22Rv1 (cell line): Measurements from ENCODE around the gene ANO8.

Source experiments
- CTCF ChIP-seq: fragments of 450-650 bp; IDR thresholded peaks from 2 replicates; pipeline ENCODE4 v1.5.1; 2017; ENCODE audit warnings: mild to moderate bottlenecking
- ZFX ChIP-seq: fragments of 450-650 bp; IDR thresholded peaks from 2 replicates; pipeline ENCODE4 v1.6.1; 2017; ENCODE audit warnings: antibody characterized with exemption, borderline replicate concordance

- TF ChIP-seq CTCF (no peak), ZFX (no peak)
These were observed 45.9 kb upstream of the ANO8 start for GRCh38 chr19:17380426-17381138.
